K562 (cell line): ENCODE measurements around the gene JPH3. TPM values are rescaled to one million over a fixed set of nuclear protein-coding genes. Genes with fewer than 3 reads are reported as not detected.

Experiments used
- CHD2 ChIP-seq: IDR thresholded peaks from 2 replicates; pipeline ENCODE4 v1.6.1; 2011; ENCODE audit warnings: low read depth, low read length
- CSDE1 ChIP-seq, 2 experiments: fragments of 450-650 bp; IDR thresholded peaks; 2 replicates each; pipeline ENCODE4 v1.6.1; 2016; ENCODE audit warnings: mild to moderate bottlenecking in 1 of 2
- HDAC3 ChIP-seq: fragments of 450-650 bp; IDR thresholded peaks from 2 replicates; pipeline ENCODE4 v1.6.1; 2018; ENCODE audit warnings: borderline replicate concordance, mild to moderate bottlenecking, moderate library complexity; ENCODE audit not compliant: partially characterized antibody
- JUN ChIP-seq, 2 experiments: sonication (generic) in 1 of 2; formaldehyde crosslinking in 1 of 2; IDR thresholded peaks; 2 replicates each; pipeline versions ENCODE4 v1.6.1 to v1.8.0; 2012 to 2022; ENCODE audit warnings: borderline replicate concordance in 2 of 2, mild to moderate bottlenecking in 2 of 2, improper control_type of control experiment in 1 of 2, low read depth in 1 of 2, low read length in 1 of 2, missing genetic modification reagents in 1 of 2
- PHF20 ChIP-seq: fragments of 450-650 bp; IDR thresholded peaks from 2 replicates; pipeline ENCODE4 v1.6.1; 2018; ENCODE audit not compliant: partially characterized antibody
- SMARCC2 ChIP-seq: fragments of 450-650 bp; IDR thresholded peaks from 2 replicates; pipeline ENCODE4 v1.6.1; 2017; ENCODE audit warnings: antibody characterized with exemption, moderate library complexity, mild to moderate bottlenecking, low read depth
- STAG1 ChIP-seq: sonication (generic); formaldehyde crosslinking; IDR thresholded peaks from 2 replicates; pipeline ENCODE4 v1.5.0; 2020; ENCODE audit warnings: missing genetic modification reagents, borderline replicate concordance
- ZNF274 ChIP-seq: IDR thresholded peaks from 2 replicates; pipeline ENCODE4 v1.6.1; 2011; ENCODE audit warnings: low read depth, mild to moderate bottlenecking, low read length, moderate library complexity, borderline replicate concordance
- ZNF444 ChIP-seq: fragments of 250-450 bp; sonication (Bioruptor Pico); IDR thresholded peaks from 2 replicates; pipeline ENCODE4 v1.4.0; 2020; ENCODE audit warnings: mild to moderate bottlenecking, moderate library complexity
- polyA plus RNA-seq, 8 experiments: library from polyadenylated mRNA; depleted of rRNA in 4 of 8; stranded (reverse) in 5 of 8; unstranded in 3 of 8; fragments of >200 nt; fragmentation: Nextera tagmentation in 2 of 8; fragmentation: Illumina TruSeq in 1 of 8; extraction: Ambion mirVana in 2 of 8; extraction: Trizol in 1 of 8; gene quantifications; 2 replicates each; pipeline versions ENCODE4 v1.2.1 to v1.2.3, GENCODE V29; 2011 to 2014; ENCODE audit warnings: inconsistent platforms in 1 of 8, missing spikeins in 1 of 8
- total RNA-seq, 7 experiments: library from RNA; depleted of rRNA in 6 of 7; stranded (reverse); fragments of >200 nt in 6 of 7; fragmentation: Illumina TruSeq in 2 of 7; extraction: Trizol in 2 of 7; gene quantifications; 2 replicates each; pipeline versions ENCODE4 v1.2.1 to v1.2.3, GENCODE V29; 2011 to 2021; ENCODE audit warnings: low replicate concordance in 1 of 7
- TF ChIP-seq, protein P1 (sequence below): fragments of 250-450 bp; sonication (Bioruptor Pico); IDR thresholded peaks from 2 replicates; pipeline ENCODE4 v1.8.0; 2022; ENCODE audit warnings: moderate library complexity, mild to moderate bottlenecking, inconsistent platforms
- TF ChIP-seq, protein P2 (sequence below), 2 experiments: fragments of 200-800 bp in 1 of 2; sonication (Bioruptor generic) in 1 of 2; sonication (generic) in 1 of 2; formaldehyde crosslinking in 1 of 2; IDR thresholded peaks in 1 of 2; conservative IDR thresholded peaks in 1 of 2; 2 replicates each; pipeline versions ENCODE4 v1.5.0 to v1.6.1; 2016 to 2020; ENCODE audit warnings: missing compliant biosample characterization in 1 of 2, missing genetic modification characterization in 1 of 2, missing genetic modification reagents in 1 of 2
- TF ChIP-seq, protein P3 (sequence below): fragments of 200-600 bp; sonication (generic); IDR thresholded peaks from one replicate; pipeline ENCODE4 v1.6.1; 2012; ENCODE audit warnings: mild to moderate bottlenecking, low read depth, low read length, inconsistent platforms

Gene JPH3
- total and polyA plus RNA-seq, 9 of the 15 experiments (the other 6 are each of a cell fraction or from before 2014, with no cell fraction given): 0.01 TPM; not detected in 8

DNA sequence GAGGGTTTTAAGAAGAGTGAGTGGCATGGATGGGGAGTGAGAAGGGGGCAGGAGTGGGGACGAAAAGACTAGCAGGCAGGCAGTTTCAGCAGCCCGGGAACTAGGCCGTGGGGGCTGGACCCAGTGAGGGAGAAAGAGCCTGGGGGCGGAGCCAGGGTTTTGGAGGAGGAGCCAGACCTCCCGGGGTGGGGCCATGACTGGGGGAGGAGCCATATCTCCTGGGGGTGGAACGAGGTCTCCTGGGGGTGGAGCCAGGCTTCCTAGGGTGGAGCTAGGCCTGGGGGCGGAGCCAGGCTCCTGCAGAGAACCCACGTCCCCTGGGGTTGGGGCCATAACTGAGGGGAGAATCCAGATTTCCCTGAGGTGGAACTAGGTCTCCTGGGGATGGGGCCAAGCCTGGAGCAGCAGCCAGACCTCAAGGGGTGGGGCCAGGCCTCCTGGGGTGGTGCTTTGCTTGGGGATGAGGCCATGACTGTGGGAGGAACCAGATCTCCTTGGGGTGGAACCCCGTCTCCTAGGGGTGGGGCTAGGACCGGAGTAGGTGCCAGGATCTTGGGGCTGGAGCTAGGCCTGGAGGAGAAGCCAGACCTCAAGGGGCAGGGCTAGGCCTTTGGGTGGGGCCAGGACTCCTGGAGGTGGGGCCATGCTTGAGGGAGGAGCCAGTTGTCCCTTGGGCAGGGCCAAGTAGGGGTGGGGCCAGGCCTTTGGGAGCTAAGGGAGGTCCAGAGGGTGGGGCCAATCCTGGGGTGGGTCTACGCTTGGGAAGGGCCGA lies 41.7 kb upstream of the JPH3 start (continued):
- TF ChIP-seq, protein P1, sequence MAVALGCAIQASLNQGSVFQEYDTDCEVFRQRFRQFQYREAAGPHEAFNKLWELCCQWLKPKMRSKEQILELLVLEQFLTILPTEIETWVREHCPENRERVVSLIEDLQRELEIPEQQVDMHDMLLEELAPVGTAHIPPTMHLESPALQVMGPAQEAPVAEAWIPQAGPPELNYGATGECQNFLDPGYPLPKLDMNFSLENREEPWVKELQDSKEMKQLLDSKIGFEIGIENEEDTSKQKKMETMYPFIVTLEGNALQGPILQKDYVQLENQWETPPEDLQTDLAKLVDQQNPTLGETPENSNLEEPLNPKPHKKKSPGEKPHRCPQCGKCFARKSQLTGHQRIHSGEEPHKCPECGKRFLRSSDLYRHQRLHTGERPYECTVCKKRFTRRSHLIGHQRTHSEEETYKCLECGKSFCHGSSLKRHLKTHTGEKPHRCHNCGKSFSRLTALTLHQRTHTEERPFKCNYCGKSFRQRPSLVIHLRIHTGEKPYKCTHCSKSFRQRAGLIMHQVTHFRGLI: no peak
- TF ChIP-seq ZNF274: no peak
- TF ChIP-seq JUN (IDR thresholded peaks at IDR 0.05; ENCODE audit: borderline replicate concordance, low read depth, low read length): no peak
- 0 out of 2 replicates have a peak, but pooled peaks have one; percentile 21 for TF ChIP-seq JUN (CRISPR knock-in tag; IDR thresholded peaks at IDR 0.05; ENCODE audit: borderline replicate concordance)
- no peak for TF ChIP-seq SMARCC2
- TF ChIP-seq, protein P2, sequence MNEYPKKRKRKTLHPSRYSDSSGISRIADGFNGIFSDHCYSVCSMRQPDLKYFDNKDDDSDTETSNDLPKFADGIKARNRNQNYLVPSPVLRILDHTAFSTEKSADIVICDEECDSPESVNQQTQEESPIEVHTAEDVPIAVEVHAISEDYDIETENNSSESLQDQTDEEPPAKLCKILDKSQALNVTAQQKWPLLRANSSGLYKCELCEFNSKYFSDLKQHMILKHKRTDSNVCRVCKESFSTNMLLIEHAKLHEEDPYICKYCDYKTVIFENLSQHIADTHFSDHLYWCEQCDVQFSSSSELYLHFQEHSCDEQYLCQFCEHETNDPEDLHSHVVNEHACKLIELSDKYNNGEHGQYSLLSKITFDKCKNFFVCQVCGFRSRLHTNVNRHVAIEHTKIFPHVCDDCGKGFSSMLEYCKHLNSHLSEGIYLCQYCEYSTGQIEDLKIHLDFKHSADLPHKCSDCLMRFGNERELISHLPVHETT (CRISPR knock-in tag; conservative IDR thresholded peaks at IDR 0.05 in 1 of 2, IDR thresholded peaks at IDR 0.05 in 1 of 2): no peak
- no peak for TF ChIP-seq CHD2
- no peak for TF ChIP-seq PHF20
- no peak for TF ChIP-seq STAG1
- TF ChIP-seq HDAC3: no peak
- TF ChIP-seq, protein P3, sequence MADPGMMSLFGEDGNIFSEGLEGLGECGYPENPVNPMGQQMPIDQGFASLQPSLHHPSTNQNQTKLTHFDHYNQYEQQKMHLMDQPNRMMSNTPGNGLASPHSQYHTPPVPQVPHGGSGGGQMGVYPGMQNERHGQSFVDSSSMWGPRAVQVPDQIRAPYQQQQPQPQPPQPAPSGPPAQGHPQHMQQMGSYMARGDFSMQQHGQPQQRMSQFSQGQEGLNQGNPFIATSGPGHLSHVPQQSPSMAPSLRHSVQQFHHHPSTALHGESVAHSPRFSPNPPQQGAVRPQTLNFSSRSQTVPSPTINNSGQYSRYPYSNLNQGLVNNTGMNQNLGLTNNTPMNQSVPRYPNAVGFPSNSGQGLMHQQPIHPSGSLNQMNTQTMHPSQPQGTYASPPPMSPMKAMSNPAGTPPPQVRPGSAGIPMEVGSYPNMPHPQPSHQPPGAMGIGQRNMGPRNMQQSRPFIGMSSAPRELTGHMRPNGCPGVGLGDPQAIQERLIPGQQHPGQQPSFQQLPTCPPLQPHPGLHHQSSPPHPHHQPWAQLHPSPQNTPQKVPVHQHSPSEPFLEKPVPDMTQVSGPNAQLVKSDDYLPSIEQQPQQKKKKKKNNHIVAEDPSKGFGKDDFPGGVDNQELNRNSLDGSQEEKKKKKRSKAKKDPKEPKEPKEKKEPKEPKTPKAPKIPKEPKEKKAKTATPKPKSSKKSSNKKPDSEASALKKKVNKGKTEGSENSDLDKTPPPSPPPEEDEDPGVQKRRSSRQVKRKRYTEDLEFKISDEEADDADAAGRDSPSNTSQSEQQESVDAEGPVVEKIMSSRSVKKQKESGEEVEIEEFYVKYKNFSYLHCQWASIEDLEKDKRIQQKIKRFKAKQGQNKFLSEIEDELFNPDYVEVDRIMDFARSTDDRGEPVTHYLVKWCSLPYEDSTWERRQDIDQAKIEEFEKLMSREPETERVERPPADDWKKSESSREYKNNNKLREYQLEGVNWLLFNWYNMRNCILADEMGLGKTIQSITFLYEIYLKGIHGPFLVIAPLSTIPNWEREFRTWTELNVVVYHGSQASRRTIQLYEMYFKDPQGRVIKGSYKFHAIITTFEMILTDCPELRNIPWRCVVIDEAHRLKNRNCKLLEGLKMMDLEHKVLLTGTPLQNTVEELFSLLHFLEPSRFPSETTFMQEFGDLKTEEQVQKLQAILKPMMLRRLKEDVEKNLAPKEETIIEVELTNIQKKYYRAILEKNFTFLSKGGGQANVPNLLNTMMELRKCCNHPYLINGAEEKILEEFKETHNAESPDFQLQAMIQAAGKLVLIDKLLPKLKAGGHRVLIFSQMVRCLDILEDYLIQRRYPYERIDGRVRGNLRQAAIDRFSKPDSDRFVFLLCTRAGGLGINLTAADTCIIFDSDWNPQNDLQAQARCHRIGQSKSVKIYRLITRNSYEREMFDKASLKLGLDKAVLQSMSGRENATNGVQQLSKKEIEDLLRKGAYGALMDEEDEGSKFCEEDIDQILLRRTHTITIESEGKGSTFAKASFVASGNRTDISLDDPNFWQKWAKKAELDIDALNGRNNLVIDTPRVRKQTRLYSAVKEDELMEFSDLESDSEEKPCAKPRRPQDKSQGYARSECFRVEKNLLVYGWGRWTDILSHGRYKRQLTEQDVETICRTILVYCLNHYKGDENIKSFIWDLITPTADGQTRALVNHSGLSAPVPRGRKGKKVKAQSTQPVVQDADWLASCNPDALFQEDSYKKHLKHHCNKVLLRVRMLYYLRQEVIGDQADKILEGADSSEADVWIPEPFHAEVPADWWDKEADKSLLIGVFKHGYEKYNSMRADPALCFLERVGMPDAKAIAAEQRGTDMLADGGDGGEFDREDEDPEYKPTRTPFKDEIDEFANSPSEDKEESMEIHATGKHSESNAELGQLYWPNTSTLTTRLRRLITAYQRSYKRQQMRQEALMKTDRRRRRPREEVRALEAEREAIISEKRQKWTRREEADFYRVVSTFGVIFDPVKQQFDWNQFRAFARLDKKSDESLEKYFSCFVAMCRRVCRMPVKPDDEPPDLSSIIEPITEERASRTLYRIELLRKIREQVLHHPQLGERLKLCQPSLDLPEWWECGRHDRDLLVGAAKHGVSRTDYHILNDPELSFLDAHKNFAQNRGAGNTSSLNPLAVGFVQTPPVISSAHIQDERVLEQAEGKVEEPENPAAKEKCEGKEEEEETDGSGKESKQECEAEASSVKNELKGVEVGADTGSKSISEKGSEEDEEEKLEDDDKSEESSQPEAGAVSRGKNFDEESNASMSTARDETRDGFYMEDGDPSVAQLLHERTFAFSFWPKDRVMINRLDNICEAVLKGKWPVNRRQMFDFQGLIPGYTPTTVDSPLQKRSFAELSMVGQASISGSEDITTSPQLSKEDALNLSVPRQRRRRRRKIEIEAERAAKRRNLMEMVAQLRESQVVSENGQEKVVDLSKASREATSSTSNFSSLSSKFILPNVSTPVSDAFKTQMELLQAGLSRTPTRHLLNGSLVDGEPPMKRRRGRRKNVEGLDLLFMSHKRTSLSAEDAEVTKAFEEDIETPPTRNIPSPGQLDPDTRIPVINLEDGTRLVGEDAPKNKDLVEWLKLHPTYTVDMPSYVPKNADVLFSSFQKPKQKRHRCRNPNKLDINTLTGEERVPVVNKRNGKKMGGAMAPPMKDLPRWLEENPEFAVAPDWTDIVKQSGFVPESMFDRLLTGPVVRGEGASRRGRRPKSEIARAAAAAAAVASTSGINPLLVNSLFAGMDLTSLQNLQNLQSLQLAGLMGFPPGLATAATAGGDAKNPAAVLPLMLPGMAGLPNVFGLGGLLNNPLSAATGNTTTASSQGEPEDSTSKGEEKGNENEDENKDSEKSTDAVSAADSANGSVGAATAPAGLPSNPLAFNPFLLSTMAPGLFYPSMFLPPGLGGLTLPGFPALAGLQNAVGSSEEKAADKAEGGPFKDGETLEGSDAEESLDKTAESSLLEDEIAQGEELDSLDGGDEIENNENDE: no peak
- TF ChIP-seq CSDE1 (IDR thresholded peaks at IDR 0.05): no peak
- TF ChIP-seq ZNF444 (CRISPR knock-in tag): no peak
